Right ventricle myocardium inferior (tissue), 1 donor: ENCODE data around the gene POLR2B. TPM values are rescaled to one million over a fixed set of nuclear protein-coding genes. Genes with fewer than 3 reads are reported as not detected.
"Not testable (repeated sequence)": the region's sequence is repeated elsewhere in the genome, so short reads cannot be mapped to it uniquely, and the experiment has no call there.

ENCODE experiments used
- ATAC-seq: fragments of 200-7000 bp; cut with Tn5 transposase; one replicate; pipeline ENCODE4 v1.9.1; 2020; ENCODE audit warnings: mild to moderate bottlenecking, moderate library complexity
- DNase-seq: peaks from one replicate; pipeline ENCODE4 v3.0.0; 2021; ENCODE audit errors: missing footprints
- intact Hi-C: fragments of 100-400 bp; cut with DNase I; formaldehyde crosslinking; loops from one replicate; pipeline ENCODE4 v1.11.0; 2022
- long read RNA-seq: library from polyadenylated mRNA; unstranded; transcript quantifications from one replicate; pipeline ENCODE4 v2.0.0, GENCODE V29; 2021
- total RNA-seq: library from RNA; stranded (reverse); fragmentation: NEBNext Ultra II Directional; extraction: Animal tissue kit (Norgen Biotek cat#: 25700); gene quantifications from one replicate; pipeline ENCODE4 v1.2.1, GENCODE V29; 2021
- donor health status: DM: no; HTN: yes; CAD: no; lungs with severe emphysema.

Gene POLR2B
- 69.1 TPM for total RNA-seq
- long read RNA-seq, transcript POLR2B-201 (25 exons, 3,748 nt) = major isoform, 47 of 53 reads
- long read RNA-seq, partial matches to known transcripts = 3 of 53 reads
- long read RNA-seq, other reads (novel, unspliced or antisense) = 3 of 53 reads

GRCh38 chr4:56978750-56979303, at the start of gene POLR2B:
Gene POLR2B, plus strand, starts transcription at chr4:56978896. Its CDS starts 90 bp downstream, at chr4:56978986.
- intact Hi-C loops = loop anchor here (5.0 kb wide), 1 partner anchor 123 kb away; no protein-coding TSS in a partner anchor
- peak; percentile 93 for ATAC-seq
- peak; percentile 97 for DNase-seq

GRCh38 chr4:56930638-56931037, 48.1 kb upstream of the POLR2B start:
- DNase-seq (no peak), ATAC-seq (no peak)
- intact Hi-C loops = no loop called here

- intact Hi-C loops = no loop called here
- DNase-seq (no peak), ATAC-seq (no peak)
Observed at GRCh38 chr4:56931924-56932323, 46.8 kb upstream of the POLR2B start.

DNA sequence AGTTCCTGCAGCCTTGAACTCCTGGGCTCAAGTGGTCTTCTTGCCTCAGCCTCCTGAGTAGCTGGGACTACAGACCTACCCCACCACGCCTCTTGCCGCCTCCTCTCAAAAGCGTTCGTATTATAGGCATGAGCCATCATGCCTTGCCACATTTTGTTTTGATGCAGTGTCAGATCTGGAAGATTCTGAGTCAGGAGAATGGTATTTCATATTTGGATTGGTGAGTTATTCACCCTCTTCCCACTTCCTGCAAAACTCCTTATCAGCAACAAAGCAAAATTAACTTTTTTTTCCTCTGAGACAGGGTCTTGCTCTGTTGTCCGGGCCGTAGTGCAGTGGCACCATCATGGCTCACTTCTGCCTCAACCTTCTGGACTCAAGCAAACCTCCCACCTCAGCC, 41.4 kb upstream of the POLR2B start:
- intact Hi-C loops = no loop called here
- ATAC-seq = no peak
- DNase-seq = no peak

- DNase-seq, ATAC-seq, intact Hi-C loops: not testable (repeated sequence)
Observed at GRCh38 chr4:56939826-56940225, 38.9 kb upstream of the POLR2B start.

DNA sequence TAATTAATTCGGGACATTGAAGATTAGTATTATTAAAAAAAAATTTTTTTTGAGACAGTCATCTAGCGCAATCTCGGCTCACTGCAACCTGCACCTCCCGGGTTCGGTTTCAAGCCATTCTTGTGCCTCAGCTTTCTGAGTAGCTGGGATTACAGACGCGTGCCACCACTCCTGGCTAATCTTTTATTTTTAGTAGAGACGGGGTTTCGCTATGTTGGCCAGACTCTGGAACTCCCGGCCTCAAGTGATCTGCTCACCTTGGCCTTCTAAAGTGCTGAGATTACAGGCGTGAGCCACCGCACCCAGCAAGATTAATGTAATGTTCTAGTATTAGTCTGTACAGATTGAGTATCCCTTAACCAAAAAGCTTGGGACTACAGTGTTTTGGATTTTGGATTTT, 38.3 kb upstream of the POLR2B start:
- ATAC-seq = no peak
- intact Hi-C loops = no loop called here

DNA sequence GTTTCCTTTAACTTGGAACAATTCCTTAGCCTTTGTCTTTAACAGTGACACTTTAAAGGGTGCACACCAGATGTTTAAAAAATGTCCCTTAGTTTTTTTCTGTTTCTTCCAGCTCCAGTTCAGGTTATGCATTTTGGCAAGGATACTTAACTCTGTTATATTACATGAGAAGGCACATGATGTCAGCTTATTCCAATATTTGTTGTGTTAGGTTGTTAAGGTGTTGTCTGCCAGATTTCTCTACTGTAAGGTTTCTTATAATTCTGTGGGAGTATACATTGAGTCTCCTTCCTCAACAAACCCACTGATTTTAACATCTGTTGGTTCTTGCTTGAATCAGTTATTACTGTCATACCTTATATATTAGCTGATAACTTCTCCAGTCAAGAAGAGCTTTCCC, 37.7 kb upstream of the POLR2B start:
- DNase-seq = no peak
- intact Hi-C loops = no loop called here

More for the DNA sequence above, 38.3 kb upstream of the POLR2B start:
- no peak for DNase-seq

DNA sequence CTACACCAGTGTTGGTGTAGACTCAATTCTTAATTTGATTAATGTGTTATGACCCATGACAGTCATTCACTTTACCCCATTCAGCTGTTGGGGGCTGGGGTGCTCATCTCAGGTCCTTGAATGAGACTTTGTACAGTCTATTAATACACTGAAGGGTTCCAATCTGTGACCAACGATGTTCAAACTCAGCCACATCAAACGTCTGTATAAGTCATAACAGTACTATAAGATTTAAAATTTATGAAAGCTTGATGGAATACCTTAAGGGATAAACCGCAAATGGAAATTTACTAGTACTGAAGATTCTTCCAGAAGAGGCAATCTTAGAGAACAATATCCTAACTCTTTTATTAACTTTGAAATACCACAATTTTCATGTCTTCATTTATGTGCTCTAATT, 37.3 kb upstream of the POLR2B start:
- intact Hi-C loops = no loop called here
- no peak for ATAC-seq
- DNase-seq = no peak

More for the DNA sequence above, 37.7 kb upstream of the POLR2B start:
- no peak for ATAC-seq

DNA sequence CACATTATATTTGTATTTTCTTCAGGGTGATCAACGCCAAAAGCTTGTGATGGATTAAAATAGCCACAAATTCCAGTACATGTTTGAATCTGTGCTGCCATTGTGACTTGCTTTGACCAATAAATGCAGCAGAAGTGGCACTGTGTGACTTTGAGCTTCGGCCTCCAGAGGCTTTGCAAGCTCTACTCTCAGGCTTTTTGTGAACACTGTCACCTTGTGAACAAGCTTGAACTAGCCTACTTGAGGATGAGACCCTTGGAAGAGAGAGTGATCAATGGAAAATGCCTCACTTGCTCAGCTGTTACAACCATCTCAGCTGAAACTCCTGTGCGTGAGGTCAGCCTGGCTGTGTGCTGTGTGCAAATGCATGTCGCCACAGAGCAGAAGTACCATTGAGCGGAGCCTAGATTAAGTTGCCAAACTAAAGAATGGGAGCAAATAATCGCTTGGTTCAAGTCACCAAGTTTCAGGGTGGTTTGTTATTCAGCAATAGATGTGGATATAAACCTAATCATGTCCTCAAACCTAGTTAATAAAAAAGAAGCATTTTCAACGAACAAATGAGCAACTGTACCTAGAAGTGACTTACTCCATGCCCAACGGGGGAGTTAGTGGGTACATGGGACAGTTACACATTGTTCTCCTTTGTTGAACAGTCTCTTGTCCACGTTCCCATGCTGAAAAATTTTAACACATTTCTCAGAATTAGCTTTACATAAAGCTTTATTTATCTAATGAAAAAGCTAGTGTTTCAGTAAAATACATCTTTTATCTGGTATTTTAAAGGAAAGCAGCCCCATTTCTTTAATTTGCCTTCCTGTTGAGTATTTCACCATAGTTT, 24.8 kb upstream of the POLR2B start:
- DNase-seq = no peak
- intact Hi-C loops = no loop called here
- no peak for ATAC-seq

- ATAC-seq = peak; percentile 97
- peak; percentile 88 for DNase-seq
- intact Hi-C loops = no loop called here
Observed at GRCh38 chr4:56958111-56958517, 20.6 kb upstream of the POLR2B start.

DNA sequence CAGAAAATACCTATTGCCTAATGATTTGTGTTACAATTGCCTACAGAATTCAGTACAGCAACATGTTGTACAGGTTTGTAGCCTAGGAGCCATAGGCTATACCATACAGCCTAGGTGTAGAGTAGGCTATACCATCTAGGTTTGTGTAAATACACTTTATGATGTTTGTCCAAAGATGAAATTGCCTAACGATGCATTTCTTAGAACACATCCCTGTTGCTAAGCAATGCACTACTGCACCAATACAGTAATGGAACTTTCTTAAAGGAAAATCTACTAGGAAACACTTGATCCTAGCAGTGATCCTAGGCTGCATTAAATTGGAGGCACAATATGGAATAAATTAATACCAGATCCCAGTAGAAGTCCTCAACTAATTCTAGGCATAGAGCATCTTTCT, 19.6 kb upstream of the POLR2B start:
- intact Hi-C loops = no loop called here
- no peak for ATAC-seq

DNA sequence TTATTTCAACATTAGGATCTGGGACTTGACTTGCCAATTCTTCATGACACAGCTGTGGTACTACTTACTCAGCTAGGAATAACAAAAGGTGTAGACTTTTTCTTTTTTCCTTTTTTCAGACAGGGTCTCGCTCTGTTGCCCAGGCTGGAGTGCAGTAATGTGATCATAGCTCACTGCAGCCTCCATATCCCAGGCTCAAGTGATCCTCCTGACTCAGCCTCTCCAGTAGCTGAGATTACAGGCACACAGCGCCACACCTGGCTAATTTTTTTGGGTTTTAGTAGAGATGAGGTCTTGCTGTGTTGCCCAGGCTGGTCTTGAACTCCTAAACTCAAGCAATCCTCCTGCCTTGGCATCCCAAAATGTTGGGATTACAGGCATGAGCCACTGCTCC, 17.6 kb upstream of the POLR2B start:
- DNase-seq = no peak
- intact Hi-C loops = no loop called here

More for the DNA sequence above, 19.6 kb upstream of the POLR2B start:
- no peak for DNase-seq

GRCh38 chr4:56971383-56971782, 7.3 kb upstream of the POLR2B start:
- intact Hi-C loops = no loop called here
- ATAC-seq (no peak), DNase-seq (no peak)

More for the DNA sequence above, 17.6 kb upstream of the POLR2B start:
- ATAC-seq = no peak

DNA sequence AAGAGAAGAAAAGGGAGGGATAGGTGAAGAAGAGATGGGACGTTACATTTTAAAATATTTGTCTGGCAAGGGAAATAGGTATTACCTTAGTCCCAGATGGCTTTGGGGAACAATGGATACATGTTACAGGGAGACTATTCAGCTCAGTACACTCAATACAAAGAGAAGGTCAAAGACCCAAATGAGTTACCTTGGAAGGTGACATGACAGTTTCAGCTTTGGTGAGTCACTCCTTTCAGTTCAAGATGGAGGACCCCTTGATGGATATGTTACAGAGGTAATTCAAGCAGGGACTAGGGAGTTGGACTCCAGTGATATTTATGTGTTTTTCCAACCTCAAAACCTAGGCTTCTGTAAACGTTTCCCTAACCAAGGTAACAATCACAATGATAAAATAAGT, 6.3 kb upstream of the POLR2B start:
- ATAC-seq (no peak), DNase-seq (no peak)
- intact Hi-C loops = no loop called here

DNA sequence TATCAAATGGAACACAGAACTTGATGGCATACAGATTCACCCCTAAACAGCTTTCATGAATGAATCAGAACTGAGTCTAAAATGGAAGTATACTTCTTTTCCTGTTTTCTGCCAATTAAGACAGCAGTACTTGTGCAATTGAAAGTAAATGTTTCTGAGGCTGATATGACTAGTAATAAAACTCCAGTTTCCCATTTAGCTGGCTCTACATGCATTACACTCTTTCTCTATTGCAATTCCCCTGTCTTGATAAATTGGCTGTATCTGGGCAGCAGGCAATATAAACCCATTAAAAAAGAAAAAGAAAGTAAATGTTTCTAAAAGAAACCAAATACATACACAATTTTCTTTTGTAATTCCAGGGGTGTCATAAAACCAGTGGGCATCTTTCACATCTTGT, 5.9 kb upstream of the POLR2B start:
- DNase-seq (no peak), ATAC-seq (no peak)
- intact Hi-C loops = no loop called here

DNA sequence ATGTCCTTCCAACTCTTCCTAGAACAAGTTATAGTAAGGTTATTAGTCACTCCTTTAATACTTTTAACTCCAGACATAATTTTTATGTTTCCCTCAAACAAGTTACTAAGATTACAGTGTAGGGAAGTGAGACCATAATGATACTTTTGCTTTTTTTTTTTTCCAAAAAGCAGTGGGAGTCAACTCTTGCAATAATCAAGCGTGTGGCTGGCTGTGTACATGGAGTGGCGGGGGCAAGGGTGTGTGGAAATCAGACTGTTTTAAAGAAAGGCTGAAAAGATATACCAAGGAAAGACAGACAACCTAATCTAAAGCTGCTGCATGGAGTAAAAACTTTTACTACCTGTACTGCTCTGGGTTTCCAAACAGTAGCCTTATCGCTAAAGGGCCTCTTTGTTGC, 5.4 kb upstream of the POLR2B start:
- intact Hi-C loops = no loop called here
- no peak for ATAC-seq

GRCh38 chr4:56976283-56976836, 2.3 kb upstream of the POLR2B start:
- peak; percentile 70 for DNase-seq
- intact Hi-C loops = loop anchor here (5.0 kb wide), 1 partner anchor 126 kb away; no protein-coding TSS in a partner anchor
- ATAC-seq = no peak

More for the DNA sequence above, 5.4 kb upstream of the POLR2B start:
- DNase-seq = no peak

GRCh38 chr4:56976837-56977320, 1.8 kb upstream of the POLR2B start:
- peak; percentile 17 for ATAC-seq
- intact Hi-C loops = loop anchor here (1.0 to 5.0 kb wide), 2 partner anchors 70 to 125 kb away; partner anchors contain the start of gene REST
- peak; percentile 73 for DNase-seq

GRCh38 chr4:56977321-56978012, 1.2 kb upstream of the POLR2B start, which contains the start of gene NOA1:
Gene NOA1, minus strand, starts transcription at chr4:56977606. Its CDS starts 21 bp downstream, at chr4:56977585.
- intact Hi-C loops = loop anchor here (1.0 to 5.0 kb wide), 2 partner anchors 70 to 125 kb away; partner anchors contain the start of gene REST
- ATAC-seq (peak; percentile 90), DNase-seq (peak; percentile 98)
